Gastrocnemius medialis (tissue), 4 donors: Measurements from ENCODE around the gene TRIM46. TPM values are rescaled to one million over a fixed set of nuclear protein-coding genes. Genes with fewer than 3 reads are reported as not detected.

Source experiments
- ATAC-seq, 2 donors: fragments of 150-250 bp; one replicate each; pipeline ENCODE4 v1.9.1; 2016
- DNase-seq, 2 donors: peaks; one replicate each; pipeline ENCODE4 v3.0.0-alpha.2; 2019
- H3K27ac ChIP-seq, 4 donors: fragments of 200-600 bp; sonication (generic); 1 replicate in 1 of 4; 2 replicates in 3 of 4; pipeline ENCODE4 v1.5.1; 2016 to 2018; ENCODE audit warnings: mild to moderate bottlenecking in 2 of 4, moderate library complexity in 1 of 4
- H3K27me3 ChIP-seq, 3 donors: fragments of 200-600 bp; sonication (generic) in 2 of 3; 1 replicate in 1 of 3; 2 replicates in 2 of 3; pipeline versions ENCODE4 v1.5.1 to v1.6.0; 2016 to 2019; ENCODE audit warnings: mild to moderate bottlenecking in 1 of 3, moderate library complexity in 1 of 3
- H3K36me3 ChIP-seq, 2 donors: fragments of 200-600 bp; sonication (generic) in 1 of 2; one replicate each; pipeline ENCODE4 v1.5.1; 2017 to 2018
- H3K4me1 ChIP-seq, 2 donors: fragments of 200-600 bp; sonication (generic) in 1 of 2; one replicate each; pipeline ENCODE4 v1.5.1; 2016 to 2017; ENCODE audit warnings: mild to moderate bottlenecking in 2 of 2
- H3K4me3 ChIP-seq, 4 donors: fragments of 200-600 bp; sonication (generic) in 3 of 4; 1 replicate in 1 of 4; 2 replicates in 3 of 4; pipeline ENCODE4 v1.5.1; 2016 to 2019; ENCODE audit warnings: mild to moderate bottlenecking in 2 of 4
- H3K9me3 ChIP-seq, 3 donors: fragments of 200-600 bp; sonication (generic) in 2 of 3; 1 replicate in 1 of 3; 2 replicates in 2 of 3; pipeline ENCODE4 v1.5.1; 2016 to 2019
- POLR2A ChIP-seq, 2 donors: fragments of 450-650 bp; IDR thresholded peaks; one replicate each; pipeline ENCODE4 v1.6.1; 2017; ENCODE audit warnings: antibody characterized with exemption in 2 of 2, mild to moderate bottlenecking in 2 of 2, moderate library complexity in 2 of 2
- in situ Hi-C, 4 donors: fragments of 200-750 bp; cut with MboI; loops; one replicate each; pipeline versions ENCODE4 v1.15.0 to v1.8.0; 2017; ENCODE audit warnings: low sequenced_read_pairs in 4 of 4
- intact Hi-C: fragments of 100-400 bp; cut with DNase I; formaldehyde crosslinking; loops from one replicate; pipeline ENCODE4 v1.15.1; 2023; ENCODE audit warnings: low total_unique reads
- total RNA-seq, 4 donors: library from RNA; depleted of rRNA; stranded (reverse); fragments of >200 nt; gene quantifications; one replicate each; pipeline versions ENCODE4 v1.1.0 to v1.2.3, GENCODE V29; 2016
- TF ChIP-seq, protein P1 (sequence below), 5 experiments: fragments of 450-650 bp in 3 of 5; fragments of 200-600 bp in 2 of 5; sonication (generic) in 2 of 5; IDR thresholded peaks in 4 of 5; conservative IDR thresholded peaks in 1 of 5; 1 replicate in 4 of 5; 2 replicates in 1 of 5; pipeline ENCODE4 v1.5.1; 2016 to 2019; ENCODE audit warnings: antibody characterized with exemption in 5 of 5, mild to moderate bottlenecking in 3 of 5, moderate library complexity in 3 of 5

TRIM46 gene
- total RNA-seq, 4 donors from 2014 or later: not detected

DNA sequence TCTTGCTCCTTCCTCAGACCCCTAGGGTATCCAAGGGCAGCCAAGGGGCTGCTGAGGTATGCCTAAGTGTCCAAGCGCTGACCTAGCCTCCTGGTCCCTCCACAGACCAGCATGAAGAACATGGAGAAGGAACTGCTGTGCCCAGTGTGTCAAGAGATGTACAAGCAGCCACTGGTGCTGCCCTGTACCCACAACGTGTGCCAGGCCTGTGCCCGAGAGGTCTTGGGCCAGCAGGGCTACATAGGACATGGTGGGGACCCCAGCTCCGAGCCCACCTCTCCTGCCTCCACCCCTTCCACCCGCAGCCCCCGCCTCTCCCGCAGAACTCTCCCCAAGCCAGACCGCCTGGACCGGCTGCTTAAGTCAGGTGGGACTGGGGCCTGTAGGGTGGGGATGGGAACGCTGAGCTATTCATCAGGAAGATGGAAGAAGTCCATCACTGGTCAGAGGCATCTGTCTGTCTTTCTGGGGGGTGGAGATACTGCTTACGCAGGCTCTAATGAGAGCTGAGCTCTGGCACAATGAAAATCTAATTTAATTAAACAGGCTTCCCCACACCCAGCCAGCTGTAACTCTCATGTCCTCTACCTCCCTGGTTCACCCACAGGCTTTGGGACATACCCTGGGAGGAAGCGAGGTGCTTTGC is 1.8 kb downstream of the TRIM46 start:
- peaks cover 15 to 21% (median 18%) of the 10 kb centered on the region in 3 donors for H3K27me3 ChIP-seq
- peaks cover 0 to 5% of the 10 kb centered on the region in 2 donors for H3K36me3 ChIP-seq
- intact Hi-C loops: no loop called here
- no peaks in the 10 kb centered on the region for H3K9me3 ChIP-seq
- no peak overlapping the region for H3K27ac ChIP-seq
- ATAC-seq (no peak), DNase-seq (no peak)
- TF ChIP-seq, protein P1, sequence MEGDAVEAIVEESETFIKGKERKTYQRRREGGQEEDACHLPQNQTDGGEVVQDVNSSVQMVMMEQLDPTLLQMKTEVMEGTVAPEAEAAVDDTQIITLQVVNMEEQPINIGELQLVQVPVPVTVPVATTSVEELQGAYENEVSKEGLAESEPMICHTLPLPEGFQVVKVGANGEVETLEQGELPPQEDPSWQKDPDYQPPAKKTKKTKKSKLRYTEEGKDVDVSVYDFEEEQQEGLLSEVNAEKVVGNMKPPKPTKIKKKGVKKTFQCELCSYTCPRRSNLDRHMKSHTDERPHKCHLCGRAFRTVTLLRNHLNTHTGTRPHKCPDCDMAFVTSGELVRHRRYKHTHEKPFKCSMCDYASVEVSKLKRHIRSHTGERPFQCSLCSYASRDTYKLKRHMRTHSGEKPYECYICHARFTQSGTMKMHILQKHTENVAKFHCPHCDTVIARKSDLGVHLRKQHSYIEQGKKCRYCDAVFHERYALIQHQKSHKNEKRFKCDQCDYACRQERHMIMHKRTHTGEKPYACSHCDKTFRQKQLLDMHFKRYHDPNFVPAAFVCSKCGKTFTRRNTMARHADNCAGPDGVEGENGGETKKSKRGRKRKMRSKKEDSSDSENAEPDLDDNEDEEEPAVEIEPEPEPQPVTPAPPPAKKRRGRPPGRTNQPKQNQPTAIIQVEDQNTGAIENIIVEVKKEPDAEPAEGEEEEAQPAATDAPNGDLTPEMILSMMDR (IDR thresholded peaks at IDR 0.05 in 4 of 5, conservative IDR thresholded peaks at IDR 0.05 in 1 of 5): no peak
- TF ChIP-seq POLR2A (IDR thresholded peaks at IDR 0.05): no peak
- H3K4me3 ChIP-seq: no peak overlapping the region
- in situ Hi-C loops: no loop called here
- H3K4me1 ChIP-seq: peaks cover 14% of the 10 kb centered on the region in 2 donors

DNA sequence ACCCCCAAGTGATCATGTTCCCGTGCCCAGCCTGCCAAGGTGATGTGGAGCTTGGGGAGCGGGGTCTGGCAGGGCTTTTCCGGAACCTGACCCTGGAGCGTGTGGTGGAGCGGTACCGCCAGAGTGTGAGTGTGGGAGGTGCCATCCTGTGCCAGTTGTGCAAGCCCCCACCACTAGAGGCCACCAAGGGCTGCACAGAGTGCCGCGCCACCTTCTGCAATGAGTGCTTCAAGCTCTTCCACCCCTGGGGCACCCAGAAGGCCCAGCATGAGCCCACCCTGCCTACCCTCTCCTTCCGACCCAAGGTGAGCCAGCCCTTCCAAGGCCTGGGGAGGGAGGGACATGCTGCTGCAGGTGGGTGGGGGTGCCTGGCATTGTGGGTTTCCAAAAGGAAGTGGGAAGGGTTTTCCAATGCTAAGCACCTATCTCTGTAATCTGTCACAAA is 2.3 kb downstream of the TRIM46 start:
- intact Hi-C loops: loop anchor here (1.0 kb wide), 1 partner anchor 17 kb away; no protein-coding TSS in a partner anchor
- ATAC-seq: no peak
- H3K4me1 ChIP-seq: peaks cover 14% of the 10 kb centered on the region in 2 donors
- H3K36me3 ChIP-seq: no peaks in the 10 kb centered on the region
- H3K9me3 ChIP-seq: no peaks in the 10 kb centered on the region
- in situ Hi-C loops: no loop called here
- peaks cover 15 to 21% (median 18%) of the 10 kb centered on the region in 3 donors for H3K27me3 ChIP-seq
- no peak overlapping the region for H3K27ac ChIP-seq
- no peak overlapping the region for H3K4me3 ChIP-seq
- TF ChIP-seq, protein P1 (IDR thresholded peaks at IDR 0.05 in 4 of 5, conservative IDR thresholded peaks at IDR 0.05 in 1 of 5): no peak
- TF ChIP-seq POLR2A (IDR thresholded peaks at IDR 0.05): no peak
- no peak for DNase-seq

DNA sequence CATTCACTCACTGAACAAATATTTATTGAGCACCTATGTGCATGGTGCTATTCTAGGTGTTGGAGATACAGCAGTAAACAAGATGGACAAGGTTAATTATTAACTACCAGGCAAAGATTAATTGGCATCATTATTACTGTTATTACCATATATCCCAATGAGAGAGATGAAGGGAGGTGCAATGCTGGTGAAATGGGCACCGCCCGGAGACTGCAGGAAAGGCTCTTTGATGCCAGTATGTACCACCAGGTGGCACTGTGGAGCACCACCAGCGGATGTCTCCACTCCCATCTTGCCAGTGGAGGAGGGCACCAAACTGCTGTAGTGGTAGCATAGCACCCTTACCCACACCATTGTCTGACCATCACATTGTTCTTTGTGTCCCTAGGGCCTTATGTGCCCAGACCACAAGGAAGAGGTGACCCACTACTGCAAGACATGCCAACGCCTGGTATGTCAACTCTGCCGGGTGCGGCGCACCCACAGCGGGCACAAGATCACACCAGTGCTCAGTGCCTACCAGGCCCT is 3.0 kb downstream of the TRIM46 start:
- H3K4me3 ChIP-seq: no peak overlapping the region
- intact Hi-C loops: loop anchor here (1.0 kb wide), 1 partner anchor 17 kb away; no protein-coding TSS in a partner anchor
- ATAC-seq (peak; percentile 27 to 68), DNase-seq (peak; percentile 36 to 68)
- in situ Hi-C loops: no loop called here
- TF ChIP-seq, protein P1 (IDR thresholded peaks at IDR 0.05 in 4 of 5, conservative IDR thresholded peaks at IDR 0.05 in 1 of 5): peak; percentile 78 to 91 (median 85)
- TF ChIP-seq POLR2A (IDR thresholded peaks at IDR 0.05): no peak
- H3K4me1 ChIP-seq: peaks cover 14% of the 10 kb centered on the region in 2 donors
- peaks cover 15 to 21% (median 18%) of the 10 kb centered on the region in 3 donors for H3K27me3 ChIP-seq
- H3K27ac ChIP-seq: no peak overlapping the region
- no peaks in the 10 kb centered on the region for H3K9me3 ChIP-seq
- H3K36me3 ChIP-seq: no peaks in the 10 kb centered on the region

DNA sequence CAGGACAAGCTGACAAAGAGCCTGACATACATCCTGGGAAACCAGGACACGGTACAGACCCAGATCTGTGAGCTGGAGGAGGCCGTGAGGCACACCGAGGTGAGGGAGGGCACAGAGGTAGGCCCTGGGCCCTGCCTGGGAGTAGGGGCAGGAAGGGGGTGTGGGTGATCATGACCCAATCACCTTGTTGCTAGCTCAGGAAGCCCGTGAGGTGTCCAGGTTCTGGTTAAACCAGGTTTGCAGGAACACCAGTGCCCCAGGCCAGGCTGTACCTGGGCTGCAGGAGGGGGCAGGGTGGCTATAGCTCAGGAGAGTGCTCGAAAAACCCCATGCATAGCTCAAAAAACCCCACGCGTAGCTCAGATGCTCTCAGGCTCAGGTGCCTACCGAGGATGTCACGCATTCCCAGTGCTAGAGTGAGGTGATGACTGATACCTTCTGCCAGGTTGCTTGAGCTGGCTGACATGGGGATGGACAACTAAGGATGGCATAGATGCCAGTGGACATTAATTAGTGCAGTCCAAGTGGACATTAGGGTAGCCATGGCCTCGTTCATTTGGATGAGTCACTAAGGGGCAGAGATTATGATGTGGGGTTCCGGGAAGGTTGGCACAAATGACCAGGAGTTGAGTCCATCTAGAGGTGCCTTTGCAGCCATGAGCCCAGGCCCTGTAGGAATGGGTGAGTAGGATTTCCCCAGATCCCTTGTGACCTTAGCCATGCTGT is 3.7 kb downstream of the TRIM46 start:
- no peak for TF ChIP-seq POLR2A (IDR thresholded peaks at IDR 0.05)
- intact Hi-C loops: no loop called here

DNA sequence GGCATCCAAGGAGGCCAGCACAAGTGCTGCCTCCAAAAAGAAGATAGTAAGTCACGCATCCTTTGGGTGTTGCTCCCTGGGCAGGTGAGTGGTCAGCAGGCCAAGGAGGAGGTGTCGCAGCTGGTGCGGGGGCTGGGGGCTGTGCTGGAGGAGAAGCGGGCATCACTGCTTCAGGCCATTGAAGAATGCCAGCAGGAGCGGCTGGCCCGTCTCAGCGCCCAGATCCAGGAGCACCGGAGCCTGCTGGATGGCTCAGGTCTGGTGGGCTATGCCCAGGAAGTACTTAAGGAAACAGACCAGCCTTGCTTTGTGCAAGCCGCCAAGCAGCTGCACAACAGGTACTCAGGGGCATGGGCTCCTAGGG is 4.3 kb downstream of the TRIM46 start:
- Histone ChIP-seq H3K4me1 (peaks cover 6 to 9% of the 10 kb centered on the region in 2 donors), H3K9me3 (no peaks in the 10 kb centered on the region), H3K27ac (no peak overlapping the region), H3K4me3 (no peak overlapping the region), H3K36me3 (no peaks in the 10 kb centered on the region), H3K27me3 (peaks cover 15 to 21% (median 18%) of the 10 kb centered on the region in 3 donors)
- in situ Hi-C loops: no loop called here
- TF ChIP-seq POLR2A (IDR thresholded peaks at IDR 0.05): no peak
- TF ChIP-seq, protein P1 (IDR thresholded peaks at IDR 0.05 in 4 of 5, conservative IDR thresholded peaks at IDR 0.05 in 1 of 5): no peak
- DNase-seq (no peak), ATAC-seq (no peak)
- intact Hi-C loops: no loop called here

More for the DNA sequence above, 3.7 kb downstream of the TRIM46 start:
- H3K4me1 ChIP-seq: peaks cover 9% of the 10 kb centered on the region in 2 donors
- no peak for DNase-seq
- no peaks in the 10 kb centered on the region for H3K9me3 ChIP-seq
- in situ Hi-C loops: no loop called here
- no peaks in the 10 kb centered on the region for H3K36me3 ChIP-seq
- no peak overlapping the region for H3K27ac ChIP-seq
- peaks cover 15 to 21% (median 18%) of the 10 kb centered on the region in 3 donors for H3K27me3 ChIP-seq
- no peak overlapping the region for H3K4me3 ChIP-seq
- no peak for ATAC-seq
